GM21619 (cell line): ENCODE results near the gene ERN2.

Experiments used
- ATAC-seq: cut with Tn5 transposase; IDR thresholded peaks from one replicate; pipeline ENCODE4 v1.9.1; 2021; ENCODE audit not compliant: unreplicated experiment

ERN2 gene

GRCh38 chr16:23689442-23690187, 23.4 kb downstream of the ERN2 start:
- no peak for ATAC-seq

DNA sequence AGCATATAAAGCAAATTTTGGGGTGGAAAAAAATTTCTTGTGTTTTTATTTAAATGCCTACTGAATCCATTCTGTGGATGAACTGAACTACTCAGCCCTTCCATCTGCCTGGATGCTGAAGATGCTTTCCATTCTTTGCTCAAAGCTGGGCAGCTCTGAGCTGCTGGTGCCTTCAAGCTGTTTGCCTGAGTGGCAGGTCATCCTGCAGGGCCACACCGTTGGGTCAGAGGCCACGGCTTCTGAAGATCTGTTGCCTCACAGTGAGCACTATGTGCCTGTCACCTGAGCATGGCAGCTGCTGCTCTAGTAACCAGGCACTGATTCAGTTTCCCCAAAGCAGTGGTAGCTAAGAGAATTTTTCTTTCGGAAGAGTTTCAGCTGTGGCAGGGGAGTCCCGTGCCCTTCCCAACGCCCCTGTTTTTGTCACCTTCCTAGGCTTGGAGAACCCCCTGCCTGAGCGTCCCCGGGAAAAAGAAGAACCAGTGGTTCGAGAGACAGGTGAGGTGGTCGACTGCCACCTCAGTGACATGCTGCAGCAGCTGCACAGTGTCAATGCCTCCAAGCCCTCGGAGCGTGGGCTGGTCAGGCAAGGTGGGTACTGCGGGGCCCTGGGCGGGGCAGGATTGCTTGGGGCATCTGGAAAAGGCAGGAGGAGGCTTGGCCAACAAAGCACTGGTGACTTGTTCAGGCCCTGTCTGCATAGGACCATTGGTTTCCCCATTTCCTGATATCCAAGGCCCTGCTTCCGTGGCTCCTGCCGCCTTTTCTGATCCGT, 25.8 kb downstream of the ERN2 start:
- no peak for ATAC-seq

GRCh38 chr16:23683487-23683886, 29.5 kb downstream of the ERN2 start:
- no peak for ATAC-seq

DNA sequence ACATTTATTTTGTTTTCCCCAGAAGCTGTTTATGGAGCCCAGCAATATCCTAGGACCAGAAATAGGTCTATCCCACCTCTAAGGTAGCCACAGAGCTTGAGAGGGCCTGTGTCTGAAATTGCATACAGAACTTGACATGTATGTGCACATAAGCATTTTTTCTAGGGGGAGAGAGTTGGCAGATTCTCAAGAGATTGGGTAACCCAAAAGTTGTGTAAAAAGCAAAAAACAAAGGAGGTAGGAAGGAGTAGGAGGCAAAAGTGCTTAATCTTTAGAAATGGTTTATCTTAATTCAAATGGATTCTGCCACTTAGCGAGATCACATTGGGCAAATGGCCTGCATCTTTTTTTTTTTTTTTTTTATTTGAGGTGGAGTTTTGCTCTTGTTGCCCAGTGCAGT, 30.8 kb downstream of the ERN2 start:
- ATAC-seq, result no peak

- no peak for ATAC-seq
Measured at GRCh38 chr16:23679986-23680336, 33.1 kb downstream of the ERN2 start.

DNA sequence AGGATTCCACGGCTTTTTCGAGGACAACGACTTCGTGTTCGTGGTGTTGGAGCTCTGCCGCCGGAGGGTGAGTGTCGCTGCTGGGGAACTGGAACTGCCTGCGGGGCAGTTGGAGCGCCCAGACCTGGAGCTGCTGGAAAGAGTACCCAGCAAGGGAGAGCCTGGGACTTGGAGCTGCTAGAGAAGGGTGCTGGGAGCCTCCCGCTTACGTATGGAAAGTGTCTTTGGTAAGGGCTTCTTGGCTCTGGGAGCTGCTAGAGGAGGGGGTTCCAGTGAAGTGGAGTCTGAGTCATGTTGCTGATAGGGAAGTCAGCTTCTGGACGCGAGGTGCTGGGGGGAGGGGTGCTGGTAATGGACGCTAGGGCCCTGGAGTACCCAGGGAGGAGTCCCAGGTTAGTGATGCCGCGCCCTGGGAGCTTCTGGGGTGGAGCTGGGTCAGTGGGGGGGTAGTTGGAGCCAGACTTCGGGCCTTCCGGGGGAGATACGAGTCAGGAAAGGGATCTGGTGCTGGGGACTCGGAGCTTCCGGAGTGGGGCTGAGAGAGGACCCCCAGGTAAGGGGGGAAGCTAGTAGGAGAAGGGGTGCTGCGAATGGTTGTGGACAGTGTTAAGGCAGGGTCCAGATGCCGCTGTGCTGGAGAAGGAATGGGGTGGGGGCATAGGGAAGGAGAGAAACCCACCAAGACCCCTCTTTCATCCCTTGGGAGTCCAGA, 33.6 kb downstream of the ERN2 start:
- ATAC-seq, result no peak

GRCh38 chr16:23678430-23679273, 34.4 kb downstream of the ERN2 start, which contains the start of gene PLK1:
Gene PLK1, plus strand, starts transcription at chr16:23678889. Its CDS starts 44 bp downstream, at chr16:23678933.
- ATAC-seq, result peak; percentile 88

- no peak for ATAC-seq
Measured at GRCh38 chr16:23676924-23677480, 36.0 kb downstream of the ERN2 start.

DNA sequence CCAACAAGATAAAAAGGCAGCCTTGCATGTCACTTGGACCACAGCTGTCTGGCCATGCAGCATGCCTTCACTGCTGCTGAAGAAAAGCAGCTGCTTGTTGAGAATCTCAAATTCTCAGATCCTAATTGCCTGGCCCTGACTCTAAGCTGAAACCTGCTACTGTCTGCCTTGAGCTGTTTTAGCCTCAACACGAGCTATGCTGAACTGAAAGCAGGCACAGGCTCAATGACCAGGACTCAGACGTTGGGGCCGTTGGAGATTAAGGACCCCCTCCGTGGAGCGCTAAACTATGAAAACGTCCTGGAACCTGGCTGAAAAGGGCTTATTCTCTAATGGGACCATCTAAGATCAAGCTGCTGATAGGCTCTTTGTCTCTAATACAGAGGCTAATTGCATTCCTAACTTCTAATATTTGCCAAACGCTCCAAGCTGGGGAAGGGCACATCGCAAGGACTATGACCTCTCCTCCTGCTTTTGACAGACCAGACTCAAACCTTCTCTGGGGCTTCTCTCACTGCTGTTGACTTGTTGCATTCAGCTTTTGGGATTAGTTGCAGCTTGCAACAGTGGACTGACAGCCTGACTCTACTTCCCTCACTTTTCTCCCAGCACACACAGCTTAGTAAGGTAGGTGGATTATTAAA, 38.9 kb downstream of the ERN2 start:
- no peak for ATAC-seq

DNA sequence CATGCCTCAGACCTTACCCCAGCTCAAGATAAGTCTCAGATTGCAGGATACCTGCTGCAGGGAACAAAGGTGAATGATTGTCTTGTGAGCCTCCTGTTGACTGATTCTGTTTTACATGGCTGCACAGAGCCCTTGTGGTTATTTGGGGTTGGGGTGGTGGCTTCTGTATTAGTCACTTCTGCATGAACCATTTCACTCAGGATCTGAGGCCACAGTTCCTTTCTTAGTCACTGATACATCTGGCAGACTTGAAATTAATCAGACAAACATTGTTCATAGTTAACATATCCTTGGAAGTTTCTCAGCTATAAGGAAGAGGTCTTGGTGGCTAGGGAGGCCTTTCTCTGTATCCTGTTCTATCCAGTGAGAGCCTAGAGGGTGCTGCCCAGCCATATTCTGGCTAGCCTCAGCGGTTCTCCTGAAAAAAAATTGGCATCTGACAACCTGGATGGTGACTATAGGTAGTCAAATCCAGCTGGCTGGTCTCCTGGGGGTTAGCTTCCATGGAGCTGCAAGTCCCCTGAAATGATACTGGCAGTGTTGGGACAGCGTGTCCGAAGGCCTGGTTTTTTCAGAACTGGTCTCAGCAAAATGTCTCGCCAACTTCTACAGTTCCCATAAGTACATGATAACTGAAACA, 42.8 kb downstream of the ERN2 start:
- ATAC-seq, result peak; percentile 97

GRCh38 chr16:23668873-23669272, 44.1 kb downstream of the ERN2 start:
- no peak for ATAC-seq

GRCh38 chr16:23668225-23668624, 44.8 kb downstream of the ERN2 start:
- no peak for ATAC-seq

- ATAC-seq, result no peak
Measured at GRCh38 chr16:23667355-23667659, 45.7 kb downstream of the ERN2 start.

DNA sequence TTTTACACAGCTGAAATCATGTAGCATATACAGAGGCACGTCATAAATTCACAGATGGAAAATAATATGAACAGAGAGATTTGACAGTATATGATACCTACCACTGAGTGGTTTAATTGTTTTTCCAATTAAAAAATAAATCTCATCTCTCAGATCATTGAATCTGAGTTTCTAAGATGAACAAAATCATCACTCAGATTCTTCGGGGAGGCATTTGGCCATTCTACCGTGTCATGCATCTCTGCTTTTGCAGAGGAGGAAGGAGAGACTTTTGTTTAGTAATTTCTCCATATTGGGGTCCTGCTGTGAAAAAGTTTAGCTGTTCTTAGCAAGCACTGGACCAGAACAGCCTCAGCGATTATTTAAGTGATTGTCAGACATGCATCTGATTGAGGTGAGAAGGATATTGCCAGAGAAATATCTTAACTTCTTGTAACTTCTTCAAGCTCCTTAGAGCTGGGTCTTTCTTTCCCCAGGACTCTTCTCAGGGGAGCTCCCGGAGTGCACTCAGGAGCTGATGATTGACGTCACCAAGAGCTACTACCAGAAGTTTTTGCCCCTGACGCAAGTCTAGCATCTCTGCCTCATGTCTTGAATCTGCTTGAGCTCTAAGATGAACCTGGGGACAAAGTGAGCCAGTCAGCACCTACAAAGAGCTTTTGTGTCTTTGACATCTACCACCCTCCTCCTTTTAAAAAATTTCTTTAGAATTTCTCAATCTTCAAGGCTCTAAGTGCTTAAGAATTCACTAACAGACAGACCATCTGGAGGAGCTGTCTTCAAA, 46.3 kb downstream of the ERN2 start:
- ATAC-seq, result no peak

DNA sequence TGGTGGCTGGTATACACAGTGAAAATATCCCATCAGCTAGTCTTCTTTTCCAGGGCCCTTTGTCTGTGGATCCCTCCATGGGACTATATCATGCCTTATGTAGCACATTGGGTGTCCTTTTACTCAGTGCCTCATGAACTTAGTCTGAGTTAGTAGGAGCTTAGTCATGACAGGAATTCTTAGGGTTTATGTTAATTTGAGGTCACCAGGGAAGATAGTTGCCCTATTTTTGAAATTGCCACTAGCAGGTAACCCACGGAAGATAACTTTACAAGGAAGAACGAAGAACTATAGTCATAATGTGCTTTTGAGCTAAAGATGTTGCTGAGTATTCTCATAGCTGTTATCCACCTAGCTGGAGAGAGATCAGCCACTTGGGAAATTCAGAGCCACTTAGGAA, 49.1 kb downstream of the ERN2 start:
- no peak for ATAC-seq

- peak; percentile 54 for ATAC-seq
Measured at GRCh38 chr16:23651943-23652468, 61.0 kb downstream of the ERN2 start.

DNA sequence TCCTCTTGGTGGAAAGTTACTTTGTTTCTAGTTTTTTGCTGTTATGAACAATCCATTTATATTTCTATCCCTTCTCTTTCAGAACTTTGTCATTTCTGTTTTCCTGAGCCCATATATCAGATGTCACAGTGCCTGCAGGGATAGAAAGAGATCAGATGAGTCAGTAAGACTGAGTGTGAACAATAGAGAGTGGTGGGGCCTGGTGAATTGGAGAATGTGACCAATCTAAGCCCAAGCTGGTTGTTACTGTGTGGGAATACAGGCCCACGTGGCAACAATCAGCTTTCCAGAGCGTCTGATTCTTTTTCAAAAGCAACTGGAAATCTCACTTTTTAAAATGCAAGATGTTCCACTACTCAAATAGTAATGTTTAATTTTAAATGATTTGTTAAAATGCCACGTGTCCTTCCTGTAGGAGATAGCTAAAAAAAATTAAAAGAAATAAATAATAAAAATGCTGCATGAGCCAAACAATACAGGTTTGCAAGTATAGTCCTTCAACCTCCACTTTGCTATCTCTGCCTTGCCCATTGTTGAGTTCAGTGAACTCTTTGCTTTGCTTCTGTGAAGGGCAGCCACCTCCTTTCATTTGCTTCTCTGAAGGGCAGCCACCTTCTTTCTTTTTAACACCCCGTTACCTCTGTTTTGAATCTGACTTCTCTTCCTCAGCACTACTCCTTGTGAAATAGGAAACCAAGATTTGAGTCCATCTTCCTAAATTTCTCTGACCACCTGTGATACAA, 62.2 kb downstream of the ERN2 start:
- no peak for ATAC-seq

GRCh38 chr16:23642246-23642774, 70.7 kb downstream of the ERN2 start:
- ATAC-seq, result no peak
